ENCODE measurements around the gene PABPN1L. TPM values are rescaled to one million over a fixed set of nuclear protein-coding genes. Genes with fewer than 3 reads are reported as not detected.

Gene PABPN1L
- total RNA-seq, 1 donor, result not detected

DNA sequence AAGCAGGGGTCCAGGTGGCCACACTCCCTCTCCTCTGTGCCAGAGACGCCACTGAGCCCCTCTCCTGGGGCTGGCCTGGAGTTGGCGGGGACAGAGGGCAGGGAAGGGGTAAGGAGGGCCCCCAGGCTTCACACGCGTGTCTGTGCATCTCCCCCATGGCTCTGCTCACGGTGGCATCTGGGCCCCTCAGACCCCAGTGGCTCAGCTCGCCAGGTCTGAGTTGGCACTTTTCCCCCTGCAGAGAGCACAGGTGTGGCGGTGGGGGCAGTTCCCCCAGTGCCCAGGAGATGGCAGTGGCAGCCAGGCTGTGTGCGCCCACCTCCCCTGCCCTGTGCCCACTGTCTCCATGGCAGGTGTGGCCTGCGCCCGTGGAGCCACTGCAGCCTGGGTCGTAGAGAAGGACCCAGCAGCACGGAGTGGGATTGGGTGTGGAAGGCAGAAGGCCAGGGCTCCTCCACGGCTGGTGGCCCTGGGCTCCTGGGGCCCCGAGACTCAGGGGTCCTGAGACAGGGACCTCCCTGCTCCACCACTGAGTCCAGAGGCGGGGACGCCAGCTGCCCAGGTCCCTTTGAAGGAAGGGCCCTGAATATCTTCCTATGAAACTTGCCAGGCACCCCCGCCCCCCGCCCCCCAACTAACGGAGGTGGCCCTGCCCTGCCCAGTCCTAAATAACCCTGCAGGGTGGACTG is 50.4 kb downstream of the PABPN1L start:
- Histone ChIP-seq H3K27me3 (ENCODE audit: insufficient read depth, low read length) (no peaks in the 10 kb centered on the region), H3K4me1 (ENCODE audit: insufficient read depth, low read length) (peaks cover 18% of the 10 kb centered on the region), H3K9me3 (ENCODE audit: low read depth, low read length) (no peaks in the 10 kb centered on the region), H3K4me3 (ENCODE audit: low read length) (no peak overlapping the region)

GRCh38 chr16:88815227-88815626 is 51.2 kb downstream of the PABPN1L start:
- no peaks in the 10 kb centered on the region for H3K27me3 ChIP-seq (ENCODE audit: insufficient read depth, low read length)
- H3K4me3 ChIP-seq (ENCODE audit: low read length), result no peak overlapping the region
- H3K9me3 ChIP-seq (ENCODE audit: low read depth, low read length), result no peaks in the 10 kb centered on the region
- peaks cover 26% of the 10 kb centered on the region for H3K4me1 ChIP-seq (ENCODE audit: insufficient read depth, low read length)

DNA sequence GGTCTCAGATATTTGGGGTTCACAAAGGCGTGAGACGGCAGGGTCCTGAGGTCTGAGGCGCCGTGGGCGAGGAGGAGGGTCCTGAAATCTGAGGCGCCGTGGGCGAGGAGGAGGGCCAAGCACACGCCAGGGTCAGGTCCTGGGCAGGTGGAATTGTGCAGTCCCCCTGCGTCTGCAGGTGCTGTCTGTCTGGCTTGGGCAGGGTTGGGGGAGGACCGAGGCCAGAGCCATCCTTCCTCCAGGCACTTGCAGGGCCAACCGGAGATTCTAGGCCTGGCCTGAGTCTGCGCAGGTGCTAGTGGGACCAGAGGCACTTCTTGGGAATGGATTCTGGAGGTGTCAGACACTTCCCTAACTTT is 52.3 kb downstream of the PABPN1L start:
- H3K27me3 ChIP-seq (ENCODE audit: insufficient read depth, low read length), result no peaks in the 10 kb centered on the region
- no peaks in the 10 kb centered on the region for H3K9me3 ChIP-seq (ENCODE audit: low read depth, low read length)
- H3K4me3 ChIP-seq (ENCODE audit: low read length), result no peak overlapping the region
- peaks cover 34% of the 10 kb centered on the region for H3K4me1 ChIP-seq (ENCODE audit: insufficient read depth, low read length)

Other genes starting within 250 kb of the PABPN1L start
- 0.21 TPM for gene IL17C, start 228.1 kb downstream of the PABPN1L start, total RNA-seq
- 388 TPM for gene CYBA, start 215.6 kb downstream of the PABPN1L start, total RNA-seq
- gene MVD, start 203.6 kb downstream of the PABPN1L start, total RNA-seq, result 18.8 TPM
- gene SNAI3, start 180.2 kb downstream of the PABPN1L start, total RNA-seq, result 6.0 TPM
- gene RNF166, start 160.3 kb downstream of the PABPN1L start, total RNA-seq, result 130 TPM
- 6.7 TPM for gene CTU2, start 160.2 kb downstream of the PABPN1L start, total RNA-seq
- 54.5 TPM for gene PIEZO1, start 81.4 kb downstream of the PABPN1L start, total RNA-seq
- gene CDT1, start 62.9 kb downstream of the PABPN1L start, total RNA-seq, result 0.42 TPM
- 70.8 TPM for gene APRT, start 54.7 kb downstream of the PABPN1L start, total RNA-seq
- gene GALNS, start 9.7 kb downstream of the PABPN1L start, total RNA-seq, result 21.6 TPM
- 24.0 TPM for gene TRAPPC2L, start 9.5 kb downstream of the PABPN1L start, total RNA-seq
- gene CBFA2T3, start 110.5 kb upstream of the PABPN1L start, total RNA-seq, result 1.3 TPM
- gene ACSF3, start 227.2 kb upstream of the PABPN1L start, total RNA-seq, result 20.9 TPM